SH-SY5Y (cell line): ENCODE results near the gene UGT1A10.

Source experiments
- GATA2 ChIP-seq: IDR thresholded peaks from 2 replicates; pipeline ENCODE4 v1.6.1; 2011; ENCODE audit warnings: mild to moderate bottlenecking, low read depth, low read length
- GATA3 ChIP-seq: IDR thresholded peaks from 2 replicates; pipeline ENCODE4 v1.6.1; 2011; ENCODE audit warnings: low read depth, mild to moderate bottlenecking, low read length, moderate library complexity

GRCh38 chr2:233692648-233693047 is 56.4 kb downstream of the UGT1A10 start, which contains the start of gene UGT1A6:
- no peak for TF ChIP-seq GATA2
- no peak for TF ChIP-seq GATA3
